Adipose tissue (tissue), 3 donors: Measurements from ENCODE around the gene ORAI3. TPM values are rescaled to one million over a fixed set of nuclear protein-coding genes. Genes with fewer than 3 reads are reported as not detected.

ENCODE experiments used
- H3K27ac ChIP-seq: one replicate; pipeline ENCODE4 v1.5.1; 2013; ENCODE audit warnings: low read depth, low read length
- WGBS, 3 donors: extraction: QIAGEN DNeasy Blood & Tissue Kit; methylation state at CpG; one replicate each; pipeline ENCODE4 v1.1.7; 2013; 5-methylcytosine and 5-hydroxymethylcytosine counted together
- polyA plus RNA-seq, 3 donors: library from polyadenylated mRNA; stranded (reverse); fragments of 200-250 nt; gene quantifications; one replicate each; pipeline ENCODE4 v1.2.3, GENCODE V29; 2013
- donor health status: healthy with polysubstance abuse.
- donor health status: Bipolar disorder and iron deficiency.
- donor health status: healthy.

The ORAI3 gene
- polyA plus RNA-seq, 3 donors, result 11.3 to 16.3 (median 14.6) TPM

DNA sequence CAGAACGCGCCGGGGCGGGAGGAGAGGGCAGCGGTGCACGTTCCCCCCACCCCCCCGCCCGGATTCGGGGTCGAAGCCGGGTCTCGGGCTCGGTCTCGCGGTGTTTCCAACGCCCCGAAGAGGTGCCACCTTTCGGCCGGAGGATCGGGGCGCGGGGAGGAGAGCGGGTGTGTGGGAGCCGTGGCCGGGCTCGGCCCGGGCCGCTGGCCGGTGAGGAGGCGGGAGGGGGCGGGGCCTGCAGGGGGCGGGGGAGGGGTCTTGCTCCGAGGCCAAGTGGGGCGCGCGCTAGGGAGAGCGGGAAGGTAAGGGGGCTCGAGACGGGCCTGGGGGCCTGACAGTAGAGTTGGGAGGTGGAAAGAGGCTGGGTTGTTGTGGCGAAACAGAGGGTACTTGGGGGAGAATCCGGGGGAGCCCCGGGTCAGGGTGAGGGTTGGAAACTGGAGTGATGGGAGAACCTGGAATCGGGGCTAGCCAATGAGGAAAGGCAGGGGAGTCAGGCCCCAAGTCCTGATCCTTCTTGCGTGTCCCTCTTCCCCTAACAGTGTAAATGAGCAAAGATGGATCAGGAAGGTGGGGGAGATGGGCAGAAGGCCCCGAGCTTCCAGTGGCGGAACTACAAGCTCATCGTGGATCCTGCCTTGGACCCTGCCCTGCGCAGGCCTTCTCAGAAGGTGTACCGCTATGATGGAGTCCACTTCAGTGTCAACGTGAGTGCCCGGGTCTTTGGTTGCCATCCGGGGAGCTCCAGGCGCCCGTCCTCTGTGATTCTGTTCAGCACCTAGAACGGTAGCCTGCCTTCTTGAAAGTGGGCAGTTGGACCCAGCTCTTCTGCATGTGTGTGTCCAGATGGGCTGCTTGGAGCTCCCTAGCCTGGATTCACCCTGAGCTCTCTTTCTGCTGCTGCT, 9.6 kb downstream of the ORAI3 start:
- no peak overlapping the region for H3K27ac ChIP-seq
- 13 to 17% (median 14%) methylated on average over 35 to 55 of the region's 55 CpGs for WGBS, 3 donors

DNA sequence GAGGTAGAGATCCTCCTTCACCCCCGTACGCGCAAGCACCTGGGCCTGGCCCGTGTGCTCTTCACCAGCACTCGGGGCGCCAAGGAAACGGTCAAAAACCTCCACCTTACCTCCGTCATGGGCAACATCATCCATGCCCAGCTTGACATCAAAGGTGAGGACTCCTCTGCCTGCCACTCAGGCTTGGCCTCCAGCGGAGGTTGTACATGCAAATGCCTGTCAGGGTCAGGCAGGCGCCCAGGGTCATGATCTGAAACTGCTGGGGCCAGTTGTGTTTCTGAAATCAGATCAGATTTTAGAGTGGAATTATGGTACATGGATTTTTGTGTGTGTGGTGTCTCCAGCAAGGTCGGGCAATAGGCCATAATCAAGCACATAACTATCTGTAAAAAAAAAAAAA, 12.5 kb downstream of the ORAI3 start:
- WGBS, 3 donors, result 91 to 94% (median 93%) methylated on average over 11 of the region's 11 CpGs
- no peak overlapping the region for H3K27ac ChIP-seq

DNA sequence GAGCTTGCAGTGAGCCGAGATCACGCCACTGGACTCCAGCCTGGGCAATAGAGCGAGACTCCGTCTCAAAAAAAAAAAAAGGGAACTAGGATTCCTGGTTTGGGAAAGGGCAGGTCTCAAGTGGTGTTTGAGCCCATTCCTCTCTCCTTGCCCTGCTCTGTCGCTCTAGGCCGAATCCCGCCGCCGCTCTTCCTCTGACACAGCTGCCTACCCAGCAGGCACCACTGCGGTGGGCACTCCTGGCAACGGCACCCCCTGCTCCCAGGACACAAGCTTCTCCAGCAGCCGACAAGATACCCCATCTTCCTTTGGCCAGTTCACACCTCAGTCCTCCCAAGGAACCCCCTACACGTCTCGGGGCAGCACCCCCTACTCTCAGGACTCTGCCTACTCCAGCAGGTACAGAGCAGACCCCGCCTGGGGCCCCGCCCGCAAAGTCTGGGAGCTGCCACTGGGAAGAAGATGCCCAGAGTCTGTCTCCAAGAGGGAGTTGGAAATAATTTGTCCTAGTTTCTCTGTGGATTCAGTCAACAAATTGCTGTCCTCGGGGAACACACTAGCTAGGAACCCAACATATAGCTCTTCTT, 15.2 kb downstream of the ORAI3 start:
- WGBS, 3 donors, result 92 to 94% (median 93%) methylated on average over 16 to 18 of the region's 18 CpGs
- no peak overlapping the region for H3K27ac ChIP-seq

DNA sequence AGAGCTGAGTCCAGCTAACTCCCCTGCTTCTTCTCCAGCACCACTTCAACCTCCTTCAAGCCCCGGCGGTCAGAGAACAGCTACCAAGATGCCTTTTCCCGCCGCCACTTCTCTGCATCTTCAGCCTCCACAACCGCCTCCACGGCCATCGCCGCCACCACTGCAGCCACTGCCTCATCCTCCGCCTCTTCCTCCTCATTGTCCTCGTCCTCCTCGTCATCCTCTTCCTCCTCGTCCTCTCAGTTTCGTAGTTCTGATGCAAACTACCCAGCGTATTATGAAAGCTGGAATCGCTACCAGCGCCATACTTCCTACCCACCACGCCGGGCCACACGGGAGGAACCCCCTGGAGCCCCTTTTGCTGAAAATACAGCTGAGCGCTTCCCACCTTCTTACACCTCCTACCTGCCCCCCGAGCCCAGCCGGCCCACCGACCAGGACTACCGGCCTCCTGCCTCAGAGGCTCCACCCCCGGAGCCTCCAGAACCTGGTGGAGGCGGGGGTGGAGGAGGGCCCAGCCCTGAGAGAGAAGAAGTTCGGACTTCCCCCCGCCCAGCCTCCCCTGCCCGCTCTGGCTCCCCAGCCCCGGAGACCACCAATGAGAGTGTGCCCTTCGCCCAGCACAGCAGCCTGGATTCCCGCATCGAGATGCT, 15.8 kb downstream of the ORAI3 start:
- 81 to 94% (median 86%) methylated on average over 32 to 33 of the region's 33 CpGs for WGBS, 3 donors
- no peak overlapping the region for H3K27ac ChIP-seq

DNA sequence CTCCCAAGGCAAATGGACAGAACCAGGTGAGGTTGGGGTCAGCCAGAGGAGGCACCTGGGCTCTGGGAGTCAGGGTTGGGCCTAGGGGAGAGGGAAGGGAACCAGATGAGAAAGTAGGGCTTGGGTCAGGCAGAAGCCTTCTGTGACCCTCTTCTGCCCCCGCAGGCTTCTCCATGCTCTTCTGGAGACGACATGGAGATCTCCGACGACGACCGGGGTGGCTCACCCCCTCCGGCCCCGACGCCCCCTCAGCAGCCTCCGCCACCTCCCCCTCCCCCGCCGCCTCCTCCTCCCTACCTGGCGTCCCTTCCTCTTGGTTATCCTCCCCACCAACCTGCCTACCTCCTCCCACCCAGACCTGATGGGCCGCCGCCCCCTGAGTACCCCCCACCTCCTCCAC, 16.6 kb downstream of the ORAI3 start:
- WGBS, 3 donors, result 85 to 93% (median 93%) methylated on average over 2 to 15 of the region's 15 CpGs
- H3K27ac ChIP-seq, result no peak overlapping the region

DNA sequence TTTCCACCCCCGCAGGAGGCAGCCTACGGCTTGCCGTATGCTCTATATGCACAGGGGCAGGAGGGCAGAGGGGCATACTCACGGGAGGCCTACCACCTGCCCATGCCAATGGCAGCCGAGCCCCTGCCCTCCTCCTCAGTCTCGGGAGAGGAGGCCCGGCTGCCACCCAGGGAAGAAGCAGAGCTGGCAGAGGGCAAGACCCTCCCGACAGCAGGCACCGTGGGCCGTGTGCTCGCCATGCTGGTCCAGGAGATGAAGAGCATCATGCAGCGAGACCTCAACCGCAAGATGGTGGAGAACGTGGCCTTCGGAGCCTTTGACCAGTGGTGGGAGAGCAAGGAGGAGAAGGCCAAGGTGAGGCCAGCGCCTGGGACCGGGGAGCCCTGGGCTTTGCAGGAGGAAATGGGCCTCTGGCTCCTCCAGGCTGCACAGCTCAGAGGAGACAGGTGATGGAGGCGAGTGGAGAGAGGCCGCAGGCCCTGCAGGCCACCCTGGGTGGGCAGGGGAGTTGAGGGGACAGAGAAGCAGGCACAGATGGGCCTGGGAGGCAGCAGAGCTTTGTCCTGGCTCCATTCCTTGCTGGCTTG, 17.3 kb downstream of the ORAI3 start:
- WGBS, 3 donors, result 90 to 94% (median 91%) methylated on average over 19 of the region's 19 CpGs
- H3K27ac ChIP-seq, result no peak overlapping the region

DNA sequence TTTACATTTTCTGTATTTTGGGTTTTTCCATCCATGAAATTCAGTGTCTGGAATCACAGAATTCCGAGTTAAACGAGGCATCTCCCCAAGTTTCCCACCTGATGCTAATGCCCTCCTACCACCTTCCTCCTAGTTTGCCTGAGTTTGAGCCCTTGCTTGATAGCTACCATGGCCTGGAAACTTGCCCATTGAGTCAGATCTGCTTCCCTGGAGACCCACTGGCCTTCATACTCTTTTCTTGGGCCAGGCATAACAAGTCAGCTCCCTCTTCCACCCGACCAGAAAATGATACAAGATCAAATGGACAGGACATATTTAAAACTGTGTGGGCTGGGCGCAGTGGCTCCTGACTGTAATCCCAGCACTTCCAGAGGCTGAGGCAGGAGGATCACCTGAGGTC, 18.9 kb downstream of the ORAI3 start:
- H3K27ac ChIP-seq, result no peak overlapping the region
- WGBS, 3 donors, result 76 to 88% (median 85%) methylated on average over 4 of the region's 4 CpGs

DNA sequence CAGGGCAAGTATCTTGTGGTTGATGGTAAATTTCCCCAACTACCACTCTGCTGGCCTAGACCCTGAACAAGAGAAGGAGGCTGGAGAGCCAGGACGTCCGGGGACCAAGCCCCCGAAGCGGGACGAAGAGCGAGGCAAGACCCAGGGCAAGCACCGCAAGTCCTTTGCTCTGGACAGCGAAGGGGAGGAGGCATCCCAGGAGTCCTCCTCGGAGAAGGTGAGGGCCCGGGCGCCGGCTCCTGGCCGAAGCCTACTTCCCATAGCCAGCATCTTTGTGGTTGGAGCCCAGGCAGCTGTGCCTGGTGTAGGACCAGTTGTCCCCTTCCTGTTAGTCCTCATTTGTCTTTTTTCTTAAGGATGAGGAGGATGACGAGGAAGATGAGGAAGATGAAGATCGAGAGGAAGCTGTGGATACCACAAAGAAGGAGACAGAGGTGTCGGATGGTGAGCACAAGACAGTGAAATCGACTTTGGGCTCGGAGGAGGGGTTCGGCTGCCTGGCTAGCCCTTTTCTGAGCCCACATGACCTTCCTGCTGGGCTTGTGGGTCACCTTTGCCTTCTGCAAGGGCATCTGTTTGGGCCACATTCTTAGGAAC, 20.5 kb downstream of the ORAI3 start:
- no peak overlapping the region for H3K27ac ChIP-seq
- WGBS, 3 donors, result 93 to 94% (median 93%) methylated on average over 19 of the region's 19 CpGs

DNA sequence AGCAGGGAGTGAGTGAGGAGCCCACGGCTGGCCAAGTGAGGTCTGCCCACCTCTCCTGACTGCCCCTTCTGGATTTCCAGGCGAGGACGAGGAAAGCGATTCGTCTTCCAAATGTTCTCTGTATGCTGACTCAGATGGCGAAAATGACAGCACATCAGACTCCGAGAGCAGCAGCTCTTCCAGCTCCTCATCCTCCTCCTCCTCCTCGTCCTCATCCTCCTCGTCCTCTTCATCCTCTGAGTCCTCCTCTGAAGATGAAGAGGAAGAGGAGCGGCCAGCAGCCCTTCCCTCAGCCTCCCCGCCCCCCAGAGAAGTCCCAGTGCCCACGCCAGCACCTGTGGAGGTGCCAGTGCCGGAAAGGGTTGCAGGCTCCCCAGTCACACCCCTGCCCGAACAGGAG, 22.4 kb downstream of the ORAI3 start:
- 93 to 96% (median 93%) methylated on average over 14 of the region's 14 CpGs for WGBS, 3 donors
- H3K27ac ChIP-seq, result no peak overlapping the region

GRCh38 chr16:30972872-30973271, 24.0 kb downstream of the ORAI3 start:
- WGBS, 3 donors, result 82 to 90% (median 87%) methylated on average over 7 of the region's 7 CpGs
- H3K27ac ChIP-seq, result no peak overlapping the region

- 97 to 98% (median 97%) methylated on average over 6 of the region's 6 CpGs for WGBS, 3 donors
- H3K27ac ChIP-seq, result no peak overlapping the region
These were observed 25.5 kb downstream of the ORAI3 start for GRCh38 chr16:30974348-30974747.

DNA sequence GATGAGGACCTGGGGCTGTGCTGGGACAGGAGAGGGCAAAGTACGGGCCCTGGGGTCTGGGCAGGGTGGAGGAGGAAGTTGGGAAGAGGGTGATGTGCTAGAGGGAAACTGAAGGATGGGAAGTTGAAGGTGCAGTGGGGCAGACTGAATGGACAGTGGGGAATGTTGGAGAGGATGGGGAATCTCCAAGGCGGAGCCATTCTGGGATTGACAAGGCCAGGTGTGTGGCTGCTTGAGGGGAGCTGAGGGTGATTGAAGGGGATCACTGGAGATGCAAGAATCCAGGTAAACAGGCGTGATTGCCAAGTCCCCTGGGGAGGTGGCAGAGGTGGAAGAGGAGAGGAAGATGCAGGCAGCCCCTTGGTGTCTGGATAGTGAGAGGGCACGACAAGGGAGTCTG, 27.6 kb downstream of the ORAI3 start:
- WGBS, 3 donors, result 81 to 98% (median 91%) methylated on average over 4 of the region's 4 CpGs
- no peak overlapping the region for H3K27ac ChIP-seq

GRCh38 chr16:30977502-30977901, 28.6 kb downstream of the ORAI3 start:
- H3K27ac ChIP-seq, result no peak overlapping the region
- WGBS, 3 donors, result 83 to 84% (median 84%) methylated on average over 17 of the region's 17 CpGs

GRCh38 chr16:30979170-30980022, 30.5 kb downstream of the ORAI3 start:
- H3K27ac ChIP-seq, result no peak overlapping the region
- 90 to 94% (median 91%) methylated on average over 48 to 62 of the region's 62 CpGs for WGBS, 3 donors

GRCh38 chr16:30980023-30980371, 31.1 kb downstream of the ORAI3 start:
- WGBS, 3 donors, result 89 to 94% (median 94%) methylated on average over 11 to 15 of the region's 15 CpGs
- no peak overlapping the region for H3K27ac ChIP-seq

DNA sequence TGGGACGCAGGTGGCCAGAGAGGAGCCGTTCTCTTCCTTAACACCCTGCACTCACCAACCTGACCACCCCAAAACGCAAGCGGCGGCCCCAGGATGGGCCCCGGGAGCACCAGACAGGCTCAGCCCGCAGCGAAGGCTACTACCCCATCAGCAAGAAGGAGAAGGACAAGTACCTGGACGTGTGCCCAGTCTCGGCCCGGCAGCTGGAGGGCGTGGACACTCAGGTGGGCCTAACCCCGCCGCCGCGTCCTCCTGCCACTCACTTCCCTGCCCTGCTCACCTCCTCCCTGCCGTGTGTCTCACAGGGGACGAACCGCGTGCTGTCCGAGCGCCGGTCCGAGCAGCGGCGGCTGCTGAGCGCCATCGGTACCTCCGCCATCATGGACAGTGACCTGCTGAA, 31.6 kb downstream of the ORAI3 start:
- WGBS, 3 donors, result 86 to 92% (median 90%) methylated on average over 24 to 29 of the region's 29 CpGs

GRCh38 chr16:30980959-30981358, 32.1 kb downstream of the ORAI3 start:
- no peak overlapping the region for H3K27ac ChIP-seq
- WGBS, 3 donors, result 95 to 98% (median 95%) methylated on average over 14 of the region's 14 CpGs

More for the DNA sequence above, 31.6 kb downstream of the ORAI3 start:
- H3K27ac ChIP-seq, result no peak overlapping the region
